ENCODE results near the gene PPME1. TPM values are rescaled to one million over a fixed set of nuclear protein-coding genes. Genes with fewer than 3 reads are reported as not detected.
"Not testable (repeated sequence)": the region's sequence is repeated elsewhere in the genome, so short reads cannot be mapped to it uniquely, and the experiment has no call there.

PPME1 gene
- total RNA-seq, 1 experiment from 2014 or later: 68.3 TPM

DNA sequence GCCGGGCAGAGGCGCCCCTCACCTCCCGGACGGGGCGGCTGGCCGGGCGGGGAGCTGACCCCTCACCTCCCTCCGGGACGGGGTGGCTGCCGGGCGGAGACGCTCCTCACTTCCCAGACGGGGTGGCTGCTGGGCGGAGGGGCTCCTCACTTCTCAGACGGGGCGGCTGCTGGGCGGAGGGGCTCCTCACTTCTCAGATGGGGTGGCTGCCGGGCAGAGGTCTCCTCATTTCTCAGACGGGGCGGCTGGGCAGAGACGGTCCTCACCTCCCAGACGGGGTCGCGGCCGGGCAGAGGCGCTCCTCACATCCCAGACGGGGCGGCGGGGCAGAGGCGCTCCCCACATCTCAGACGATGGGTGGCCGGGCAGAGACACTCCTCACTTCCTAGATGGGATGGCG, 42.0 kb upstream of the PPME1 start:
- BruUV-seq (replicated peaks); POLR2A ChIA-PET; H4K20me1 ChIP-seq (ENCODE audit: insufficient read depth); H2AFZ ChIP-seq (ENCODE audit: low read depth, low read length, poor library complexity, severe bottlenecking); CTCF ChIA-PET; DNase-seq (ENCODE audit: low read depth, low spot score); H3K4me3 ChIP-seq (replicated peaks in 1 of 2; ENCODE audit: low read depth in 1 of 2, low read length in 2 of 2); intact Hi-C loops (cut with micrococcal nuclease); H3K79me2 ChIP-seq (ENCODE audit: insufficient read depth, low read length); H3K27ac ChIP-seq (ENCODE audit: low read depth, low read length); RAD21 ChIA-PET (ENCODE audit: low non-redundant PET in 1 of 2, low total read pairs in 2 of 2, uncharacterized antibody in 2 of 2, unreplicated experiment in 2 of 2); ATAC-seq; H3K4me2 ChIP-seq (ENCODE audit: low read length); H3K9me2 ChIP-seq (ENCODE audit: insufficient read depth); H3K9ac ChIP-seq (ENCODE audit: low read length); H3K36me3 ChIP-seq (ENCODE audit: control insufficient read depth in 1 of 2, insufficient read depth in 2 of 2, low read length in 2 of 2); H3K27me3 ChIP-seq (ENCODE audit: insufficient read depth, low read length); H3K9me3 ChIP-seq (ENCODE audit: control insufficient read depth in 1 of 2, insufficient read depth in 1 of 2, low read depth in 1 of 2, low read length in 2 of 2): not testable (repeated sequence)
- H3K4me1 ChIP-seq (ENCODE audit: control insufficient read depth in 1 of 2, insufficient read depth in 2 of 2, low read length in 2 of 2): peaks cover 4 to 11% of the 10 kb centered on the region in 2 experiments

DNA sequence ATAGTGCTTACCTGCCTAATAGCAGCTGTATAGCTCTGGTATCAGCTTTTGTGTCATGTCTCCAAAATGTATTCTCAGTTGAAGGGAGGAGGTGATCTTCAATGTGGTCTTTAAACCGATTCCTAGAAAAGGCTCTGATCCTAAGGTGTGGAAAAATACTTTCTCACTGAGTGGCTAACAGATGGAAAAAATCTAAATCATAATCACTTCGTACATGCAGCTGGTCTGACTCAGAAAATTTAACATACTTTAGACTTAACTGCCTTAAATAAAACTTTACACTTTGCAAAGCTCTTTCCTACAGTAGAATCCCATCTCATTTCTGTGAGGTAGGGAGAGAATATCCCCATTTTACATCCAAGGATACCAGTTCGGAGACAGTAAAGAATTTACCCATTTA, 38.3 kb upstream of the PPME1 start:
- Histone ChIP-seq H3K4me1 (ENCODE audit: control insufficient read depth in 1 of 2, insufficient read depth in 2 of 2, low read length in 2 of 2) (peaks cover 39 to 44% of the 10 kb centered on the region in 2 experiments), H4K20me1 (ENCODE audit: insufficient read depth) (no peaks in the 10 kb centered on the region), H3K9me2 (ENCODE audit: insufficient read depth) (no peaks in the 10 kb centered on the region), H3K36me3 (ENCODE audit: control insufficient read depth in 1 of 2, insufficient read depth in 2 of 2, low read length in 2 of 2) (0 out of 4 replicates have a peak, but pooled peaks cover 6 to 7% of the 10 kb centered on the region in 2 experiments), H3K27ac (ENCODE audit: low read depth, low read length) (no peak overlapping the region), H3K4me2 (ENCODE audit: low read length) (no peak overlapping the region), H3K27me3 (ENCODE audit: insufficient read depth, low read length) (no peaks in the 10 kb centered on the region), H3K4me3 (replicated peaks in 1 of 2; ENCODE audit: low read depth in 1 of 2, low read length in 2 of 2) (no peak overlapping the region), H2AFZ (ENCODE audit: low read depth, low read length, poor library complexity, severe bottlenecking) (no peak overlapping the region), H3K79me2 (ENCODE audit: insufficient read depth, low read length) (no peaks in the 10 kb centered on the region), H3K9me3 (ENCODE audit: control insufficient read depth in 1 of 2, insufficient read depth in 1 of 2, low read depth in 1 of 2, low read length in 2 of 2) (no peaks in the 10 kb centered on the region), H3K9ac (ENCODE audit: low read length) (no peak overlapping the region)
- no peak for ATAC-seq
- POLR2A ChIA-PET: no interaction called here
- intact Hi-C loops (cut with micrococcal nuclease): no loop called here
- RAD21 ChIA-PET (ENCODE audit: low non-redundant PET in 1 of 2, low total read pairs in 2 of 2, uncharacterized antibody in 2 of 2, unreplicated experiment in 2 of 2): no interaction called here
- CTCF ChIA-PET: no interaction called here
- no TSS peak for BruUV-seq (replicated peaks)
- no peak for DNase-seq (ENCODE audit: low read depth, low spot score)
- TF ChIP-seq, protein P1, sequence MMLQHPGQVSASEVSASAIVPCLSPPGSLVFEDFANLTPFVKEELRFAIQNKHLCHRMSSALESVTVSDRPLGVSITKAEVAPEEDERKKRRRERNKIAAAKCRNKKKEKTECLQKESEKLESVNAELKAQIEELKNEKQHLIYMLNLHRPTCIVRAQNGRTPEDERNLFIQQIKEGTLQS (IDR thresholded peaks at IDR 0.05): no peak
- TF ChIP-seq SP1 (IDR thresholded peaks at IDR 0.05; ENCODE audit: low read depth): no peak
- no peak for TF ChIP-seq SRF (IDR thresholded peaks at IDR 0.05; ENCODE audit: low read depth)
- no peak for TF ChIP-seq JUND (IDR thresholded peaks at IDR 0.05)
- TF ChIP-seq, protein P2, sequence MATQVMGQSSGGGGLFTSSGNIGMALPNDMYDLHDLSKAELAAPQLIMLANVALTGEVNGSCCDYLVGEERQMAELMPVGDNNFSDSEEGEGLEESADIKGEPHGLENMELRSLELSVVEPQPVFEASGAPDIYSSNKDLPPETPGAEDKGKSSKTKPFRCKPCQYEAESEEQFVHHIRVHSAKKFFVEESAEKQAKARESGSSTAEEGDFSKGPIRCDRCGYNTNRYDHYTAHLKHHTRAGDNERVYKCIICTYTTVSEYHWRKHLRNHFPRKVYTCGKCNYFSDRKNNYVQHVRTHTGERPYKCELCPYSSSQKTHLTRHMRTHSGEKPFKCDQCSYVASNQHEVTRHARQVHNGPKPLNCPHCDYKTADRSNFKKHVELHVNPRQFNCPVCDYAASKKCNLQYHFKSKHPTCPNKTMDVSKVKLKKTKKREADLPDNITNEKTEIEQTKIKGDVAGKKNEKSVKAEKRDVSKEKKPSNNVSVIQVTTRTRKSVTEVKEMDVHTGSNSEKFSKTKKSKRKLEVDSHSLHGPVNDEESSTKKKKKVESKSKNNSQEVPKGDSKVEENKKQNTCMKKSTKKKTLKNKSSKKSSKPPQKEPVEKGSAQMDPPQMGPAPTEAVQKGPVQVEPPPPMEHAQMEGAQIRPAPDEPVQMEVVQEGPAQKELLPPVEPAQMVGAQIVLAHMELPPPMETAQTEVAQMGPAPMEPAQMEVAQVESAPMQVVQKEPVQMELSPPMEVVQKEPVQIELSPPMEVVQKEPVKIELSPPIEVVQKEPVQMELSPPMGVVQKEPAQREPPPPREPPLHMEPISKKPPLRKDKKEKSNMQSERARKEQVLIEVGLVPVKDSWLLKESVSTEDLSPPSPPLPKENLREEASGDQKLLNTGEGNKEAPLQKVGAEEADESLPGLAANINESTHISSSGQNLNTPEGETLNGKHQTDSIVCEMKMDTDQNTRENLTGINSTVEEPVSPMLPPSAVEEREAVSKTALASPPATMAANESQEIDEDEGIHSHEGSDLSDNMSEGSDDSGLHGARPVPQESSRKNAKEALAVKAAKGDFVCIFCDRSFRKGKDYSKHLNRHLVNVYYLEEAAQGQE (IDR thresholded peaks at IDR 0.05; ENCODE audit: low read depth): no peak
- TF ChIP-seq EGR1 (IDR thresholded peaks at IDR 0.05; ENCODE audit: low read depth): no peak
- TF ChIP-seq, protein P3, sequence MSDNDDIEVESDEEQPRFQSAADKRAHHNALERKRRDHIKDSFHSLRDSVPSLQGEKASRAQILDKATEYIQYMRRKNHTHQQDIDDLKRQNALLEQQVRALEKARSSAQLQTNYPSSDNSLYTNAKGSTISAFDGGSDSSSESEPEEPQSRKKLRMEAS (IDR thresholded peaks at IDR 0.05): no peak
- TF ChIP-seq, protein P4, sequence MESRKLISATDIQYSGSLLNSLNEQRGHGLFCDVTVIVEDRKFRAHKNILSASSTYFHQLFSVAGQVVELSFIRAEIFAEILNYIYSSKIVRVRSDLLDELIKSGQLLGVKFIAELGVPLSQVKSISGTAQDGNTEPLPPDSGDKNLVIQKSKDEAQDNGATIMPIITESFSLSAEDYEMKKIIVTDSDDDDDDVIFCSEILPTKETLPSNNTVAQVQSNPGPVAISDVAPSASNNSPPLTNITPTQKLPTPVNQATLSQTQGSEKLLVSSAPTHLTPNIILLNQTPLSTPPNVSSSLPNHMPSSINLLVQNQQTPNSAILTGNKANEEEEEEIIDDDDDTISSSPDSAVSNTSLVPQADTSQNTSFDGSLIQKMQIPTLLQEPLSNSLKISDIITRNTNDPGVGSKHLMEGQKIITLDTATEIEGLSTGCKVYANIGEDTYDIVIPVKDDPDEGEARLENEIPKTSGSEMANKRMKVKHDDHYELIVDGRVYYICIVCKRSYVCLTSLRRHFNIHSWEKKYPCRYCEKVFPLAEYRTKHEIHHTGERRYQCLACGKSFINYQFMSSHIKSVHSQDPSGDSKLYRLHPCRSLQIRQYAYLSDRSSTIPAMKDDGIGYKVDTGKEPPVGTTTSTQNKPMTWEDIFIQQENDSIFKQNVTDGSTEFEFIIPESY (IDR thresholded peaks at IDR 0.05; ENCODE audit: extremely low read depth, insufficient replicate concordance, low read length): no peak
- TF ChIP-seq SIN3A (IDR thresholded peaks at IDR 0.05; ENCODE audit: low read depth): no peak
- TF ChIP-seq POLR2A (IDR thresholded peaks at IDR 0.05; ENCODE audit: borderline replicate concordance, extremely low read depth, insufficient read depth, insufficient read length): no peak
- TF ChIP-seq EZH2 (IDR thresholded peaks at IDR 0.05): no peak
- no peak for TF ChIP-seq RAD21 (IDR thresholded peaks at IDR 0.05; ENCODE audit: low read depth)
- TF ChIP-seq FOSL1 (IDR thresholded peaks at IDR 0.05; ENCODE audit: low read depth): no peak
- TF ChIP-seq, protein P5, sequence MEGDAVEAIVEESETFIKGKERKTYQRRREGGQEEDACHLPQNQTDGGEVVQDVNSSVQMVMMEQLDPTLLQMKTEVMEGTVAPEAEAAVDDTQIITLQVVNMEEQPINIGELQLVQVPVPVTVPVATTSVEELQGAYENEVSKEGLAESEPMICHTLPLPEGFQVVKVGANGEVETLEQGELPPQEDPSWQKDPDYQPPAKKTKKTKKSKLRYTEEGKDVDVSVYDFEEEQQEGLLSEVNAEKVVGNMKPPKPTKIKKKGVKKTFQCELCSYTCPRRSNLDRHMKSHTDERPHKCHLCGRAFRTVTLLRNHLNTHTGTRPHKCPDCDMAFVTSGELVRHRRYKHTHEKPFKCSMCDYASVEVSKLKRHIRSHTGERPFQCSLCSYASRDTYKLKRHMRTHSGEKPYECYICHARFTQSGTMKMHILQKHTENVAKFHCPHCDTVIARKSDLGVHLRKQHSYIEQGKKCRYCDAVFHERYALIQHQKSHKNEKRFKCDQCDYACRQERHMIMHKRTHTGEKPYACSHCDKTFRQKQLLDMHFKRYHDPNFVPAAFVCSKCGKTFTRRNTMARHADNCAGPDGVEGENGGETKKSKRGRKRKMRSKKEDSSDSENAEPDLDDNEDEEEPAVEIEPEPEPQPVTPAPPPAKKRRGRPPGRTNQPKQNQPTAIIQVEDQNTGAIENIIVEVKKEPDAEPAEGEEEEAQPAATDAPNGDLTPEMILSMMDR (IDR thresholded peaks at IDR 0.05 in 2 of 3, conservative IDR thresholded peaks at IDR 0.05 in 1 of 3; ENCODE audit: borderline replicate concordance in 1 of 3, insufficient read depth in 1 of 3, low read depth in 2 of 3, low read length in 2 of 3): no peak
